T-helper 17 cell (primary cell): ENCODE data around the gene HIVEP3. TPM values are rescaled to one million over a fixed set of nuclear protein-coding genes. Genes with fewer than 3 reads are reported as not detected.

Experiments
- ATAC-seq: fragments of 150-1000 bp; cut with Tn5 transposase; 2 replicates; pipeline ENCODE4 v1.10.0; 2021; ENCODE audit warnings: mild to moderate bottlenecking, moderate library complexity
- DNase-seq, 3 donors: peaks; one replicate each; pipeline versions ENCODE4 v3.0.0 to v3.0.0-alpha.2; 2020 to 2021
- H3K9me3 ChIP-seq: one replicate; pipeline ENCODE4 v1.7.0; 2013; ENCODE audit warnings: low read length, mild to moderate bottlenecking; ENCODE audit not compliant: control insufficient read depth, poor library complexity, severe bottlenecking
- H3K27ac Mint-ChIP-seq: one replicate; pipeline ENCODE4 v1.8.0; 2022; ENCODE audit warnings: mild to moderate bottlenecking, moderate library complexity, mixed read lengths
- H3K27me3 Mint-ChIP-seq: one replicate; pipeline ENCODE4 v1.8.0; 2022; ENCODE audit warnings: mixed read lengths
- H3K36me3 Mint-ChIP-seq: one replicate; pipeline ENCODE4 v1.8.0; 2022; ENCODE audit warnings: low read depth, mixed read lengths
- H3K4me1 Mint-ChIP-seq: one replicate; pipeline ENCODE4 v1.8.0; 2022; ENCODE audit warnings: mild to moderate bottlenecking, mixed read lengths
- H3K4me3 Mint-ChIP-seq: one replicate; pipeline ENCODE4 v1.8.0; 2022; ENCODE audit warnings: mild to moderate bottlenecking, moderate library complexity, mixed read lengths
- total RNA-seq, 4 donors: library from RNA in 2 of 4; stranded (reverse) in 2 of 4; gene quantifications; one replicate each; pipeline ENCODE4 v1.2.3 and lab custom pipeline; 2022 to 2026

HIVEP3 gene
- total RNA-seq, 2 donors from 2014 or later = 11.1 to 13.9 TPM

GRCh38 chr1:41633764-41634163 is 285.0 kb downstream of the HIVEP3 start:
- ATAC-seq (no peak), DNase-seq (no peak)
- H3K27me3 Mint-ChIP-seq = no peaks in the 10 kb centered on the region
- H3K4me3 Mint-ChIP-seq = no peak overlapping the region
- H3K9me3 ChIP-seq = no peaks in the 10 kb centered on the region
- H3K4me1 Mint-ChIP-seq = peaks cover 36% of the 10 kb centered on the region
- H3K27ac Mint-ChIP-seq = peak overlapping the region; percentile 9
- peaks cover 2% of the 10 kb centered on the region for H3K36me3 Mint-ChIP-seq

- Mint-ChIP-seq H3K27me3 (no peaks in the 10 kb centered on the region), H3K27ac (no peak overlapping the region), H3K36me3 (peaks cover 2% of the 10 kb centered on the region), H3K4me3 (no peak overlapping the region), H3K4me1 (peaks cover 34% of the 10 kb centered on the region)
- ATAC-seq = no peak
- no peaks in the 10 kb centered on the region for H3K9me3 ChIP-seq
- DNase-seq = no peak
Observed at GRCh38 chr1:41632781-41633575, 285.7 kb downstream of the HIVEP3 start.

DNA sequence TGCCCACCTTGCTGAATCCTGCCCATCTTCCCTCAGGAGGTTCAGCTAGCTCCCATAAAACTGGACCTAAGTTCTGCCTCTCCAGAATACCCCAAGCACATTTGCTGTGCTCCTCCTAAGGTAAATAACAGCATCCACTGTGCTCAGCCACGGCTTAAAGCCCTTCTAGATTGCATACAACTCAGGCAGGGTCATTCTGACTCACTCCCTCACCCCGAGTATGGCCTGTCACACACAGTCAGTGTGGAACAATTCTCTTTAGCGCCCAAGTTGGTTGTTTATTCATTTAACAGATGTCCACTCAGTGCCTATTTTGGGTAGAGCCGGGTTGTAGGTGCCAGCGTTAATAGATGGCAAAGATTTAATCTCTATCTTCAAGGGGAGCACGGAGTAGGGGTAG is 286.8 kb downstream of the HIVEP3 start:
- DNase-seq (no peak), ATAC-seq (no peak)
- H3K36me3 Mint-ChIP-seq = peaks cover 5% of the 10 kb centered on the region
- H3K27me3 Mint-ChIP-seq = no peaks in the 10 kb centered on the region
- H3K4me3 Mint-ChIP-seq = no peak overlapping the region
- no peak overlapping the region for H3K27ac Mint-ChIP-seq
- no peaks in the 10 kb centered on the region for H3K9me3 ChIP-seq
- H3K4me1 Mint-ChIP-seq = peaks cover 29% of the 10 kb centered on the region

- ATAC-seq (no peak), DNase-seq (no peak)
- Mint-ChIP-seq H3K4me3 (no peak overlapping the region), H3K4me1 (peaks cover 30% of the 10 kb centered on the region), H3K36me3 (peaks cover 5% of the 10 kb centered on the region), H3K27ac (no peak overlapping the region), H3K27me3 (no peaks in the 10 kb centered on the region)
- H3K9me3 ChIP-seq = no peaks in the 10 kb centered on the region
Observed at GRCh38 chr1:41631154-41631553, 287.6 kb downstream of the HIVEP3 start.

- H3K9me3 ChIP-seq = no peaks in the 10 kb centered on the region
- no peak for ATAC-seq
- DNase-seq = no peak
- Mint-ChIP-seq H3K4me1 (peaks cover 30% of the 10 kb centered on the region), H3K36me3 (peaks cover 5% of the 10 kb centered on the region), H3K4me3 (no peak overlapping the region), H3K27ac (no peak overlapping the region), H3K27me3 (no peaks in the 10 kb centered on the region)
Observed at GRCh38 chr1:41629571-41629970, 289.2 kb downstream of the HIVEP3 start.

- no peaks in the 10 kb centered on the region for H3K9me3 ChIP-seq
- ATAC-seq = no peak
- Mint-ChIP-seq H3K4me3 (no peak overlapping the region), H3K27me3 (no peaks in the 10 kb centered on the region), H3K4me1 (peaks cover 29% of the 10 kb centered on the region), H3K36me3 (peaks cover 5% of the 10 kb centered on the region), H3K27ac (no peak overlapping the region)
- DNase-seq = no peak
Observed at GRCh38 chr1:41629141-41629540, 289.6 kb downstream of the HIVEP3 start.

GRCh38 chr1:41627491-41628280 is 291.0 kb downstream of the HIVEP3 start:
- Mint-ChIP-seq H3K27me3 (no peaks in the 10 kb centered on the region), H3K27ac (no peak overlapping the region), H3K4me3 (no peak overlapping the region), H3K36me3 (peaks cover 5% of the 10 kb centered on the region), H3K4me1 (peaks cover 33% of the 10 kb centered on the region)
- DNase-seq = no peak
- ATAC-seq = no peak
- no peaks in the 10 kb centered on the region for H3K9me3 ChIP-seq

GRCh38 chr1:41626616-41627375 is 291.9 kb downstream of the HIVEP3 start:
- H3K9me3 ChIP-seq = no peaks in the 10 kb centered on the region
- peaks cover 3% of the 10 kb centered on the region for H3K36me3 Mint-ChIP-seq
- no peaks in the 10 kb centered on the region for H3K27me3 Mint-ChIP-seq
- DNase-seq (no peak), ATAC-seq (no peak)
- peak overlapping the region; percentile 27 for H3K27ac Mint-ChIP-seq
- H3K4me3 Mint-ChIP-seq = no peak overlapping the region
- peaks cover 36% of the 10 kb centered on the region for H3K4me1 Mint-ChIP-seq

DNA sequence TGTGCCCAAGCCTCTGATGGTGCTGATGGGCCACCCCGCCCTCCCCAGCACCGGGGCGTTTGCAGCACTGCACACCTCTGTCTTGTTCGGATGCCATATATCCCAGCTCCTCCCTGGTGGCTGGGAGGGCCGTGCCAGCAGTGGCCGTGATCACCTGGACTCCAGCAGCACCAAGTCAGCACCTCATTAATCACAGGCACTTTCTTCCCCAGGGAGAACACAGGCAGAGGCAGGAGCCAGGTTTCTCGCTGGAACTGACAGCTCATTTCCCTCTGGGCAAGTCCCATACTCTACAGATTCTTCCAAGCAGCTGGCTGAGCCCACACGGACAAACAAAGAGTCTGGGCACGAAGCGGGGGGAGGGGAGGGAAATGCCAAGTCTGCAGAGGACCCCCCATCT is 292.6 kb downstream of the HIVEP3 start:
- no peak for DNase-seq
- no peaks in the 10 kb centered on the region for H3K27me3 Mint-ChIP-seq
- peaks cover 5% of the 10 kb centered on the region for H3K36me3 Mint-ChIP-seq
- no peaks in the 10 kb centered on the region for H3K9me3 ChIP-seq
- H3K27ac Mint-ChIP-seq = no peak overlapping the region
- peaks cover 38% of the 10 kb centered on the region for H3K4me1 Mint-ChIP-seq
- H3K4me3 Mint-ChIP-seq = no peak overlapping the region
- no peak for ATAC-seq

GRCh38 chr1:41623736-41624135 is 295.0 kb downstream of the HIVEP3 start:
- no peaks in the 10 kb centered on the region for H3K9me3 ChIP-seq
- ATAC-seq (no peak), DNase-seq (no peak)
- Mint-ChIP-seq H3K4me1 (peaks cover 43% of the 10 kb centered on the region), H3K27ac (no peak overlapping the region), H3K4me3 (peak overlapping the region; percentile 66), H3K36me3 (peaks cover 9% of the 10 kb centered on the region), H3K27me3 (no peaks in the 10 kb centered on the region)

DNA sequence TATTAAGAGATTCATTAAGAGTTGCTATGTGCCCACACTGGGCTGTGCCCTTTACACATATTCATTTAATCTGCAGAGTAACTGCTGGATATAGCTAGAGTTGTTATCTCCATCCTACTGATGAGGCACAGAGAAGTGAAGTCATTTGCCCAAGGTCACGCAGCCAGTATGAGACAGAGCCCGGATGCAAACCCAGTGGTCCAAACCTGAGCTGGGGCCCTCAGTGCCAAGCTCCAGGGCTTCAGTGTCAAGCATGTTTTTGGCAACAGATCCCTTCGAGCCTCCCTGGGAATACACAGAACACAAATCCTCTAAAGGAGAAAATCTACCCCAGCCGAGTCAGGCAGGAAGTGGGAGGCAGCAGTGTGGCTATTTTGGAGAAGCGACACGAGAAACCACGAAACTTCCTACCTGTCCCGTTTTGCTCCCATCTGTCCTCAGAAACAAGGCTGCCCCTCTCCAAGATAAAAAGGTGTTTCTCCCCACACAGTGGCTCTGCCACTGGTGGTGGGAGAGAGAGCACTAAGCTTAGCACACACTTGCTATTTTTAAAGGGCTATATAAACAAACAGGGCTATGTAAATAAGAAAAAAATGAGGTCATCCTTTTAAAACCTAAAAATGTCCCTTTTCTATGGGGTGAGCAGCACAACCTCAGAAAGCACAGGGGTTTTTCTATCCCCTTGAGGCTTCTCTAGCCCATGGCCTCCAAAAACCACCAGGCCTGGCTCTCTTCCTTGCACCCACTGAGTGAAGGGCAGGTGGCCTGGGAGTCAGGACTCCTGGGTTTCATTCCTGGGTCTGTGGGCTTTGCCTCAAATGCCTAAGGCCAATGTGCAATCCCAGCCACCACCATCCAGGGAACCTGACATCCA is 295.6 kb downstream of the HIVEP3 start:
- H3K36me3 Mint-ChIP-seq = peaks cover 9% of the 10 kb centered on the region
- ATAC-seq (peak; percentile 60), DNase-seq (no peak)
- H3K9me3 ChIP-seq = no peaks in the 10 kb centered on the region
- H3K4me3 Mint-ChIP-seq = peak overlapping the region; percentile 66
- H3K27ac Mint-ChIP-seq = peak overlapping the region; percentile 77
- H3K27me3 Mint-ChIP-seq = no peaks in the 10 kb centered on the region
- H3K4me1 Mint-ChIP-seq = peaks cover 40% of the 10 kb centered on the region

DNA sequence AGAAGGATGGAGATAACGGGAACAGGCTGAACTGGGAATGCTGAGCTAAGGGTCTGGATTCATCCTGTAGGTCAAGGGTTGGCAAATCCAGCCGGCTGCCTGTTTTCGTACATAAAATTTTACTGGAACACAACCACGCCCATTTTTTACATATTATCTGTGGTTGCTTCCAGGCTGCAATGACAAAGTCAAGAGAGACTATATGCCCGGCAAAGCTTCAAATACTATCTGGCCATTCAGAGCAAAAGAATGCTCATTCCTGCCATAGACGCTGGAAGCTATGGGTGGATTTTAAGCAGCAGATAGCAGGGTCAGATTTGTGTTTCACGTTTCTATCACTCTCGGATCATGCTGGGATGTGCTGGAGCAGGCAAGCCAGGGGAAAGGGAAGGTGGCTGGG is 296.3 kb downstream of the HIVEP3 start:
- Mint-ChIP-seq H3K4me3 (no peak overlapping the region), H3K27me3 (no peaks in the 10 kb centered on the region), H3K27ac (peak overlapping the region; percentile 77), H3K36me3 (peaks cover 6% of the 10 kb centered on the region), H3K4me1 (peaks cover 36% of the 10 kb centered on the region)
- ATAC-seq = no peak
- no peaks in the 10 kb centered on the region for H3K9me3 ChIP-seq
- DNase-seq = no peak
